Measurements from ENCODE around the gene SMG5. TPM values are rescaled to one million over a fixed set of nuclear protein-coding genes. Genes with fewer than 3 reads are reported as not detected.
A peak's percentile ranks its signal among the peaks of the same experiment; 100 is the strongest.

The SMG5 gene
- total RNA-seq, 6 experiments from 2014 or later = 46.8 to 56.5 (median 50.6) TPM

- Mint-ChIP-seq H3K27me3 (ENCODE audit: insufficient read depth) (no peaks in the 10 kb centered on the region), H3K27ac (peak overlapping the region; percentile 54; the same call in 1 of the 2 replicates), H3K36me3 (ENCODE audit: low read depth) (peaks cover 18% of the 10 kb centered on the region), H3K9me3 (no peaks in the 10 kb centered on the region), H3K4me1 (ENCODE audit: low read depth) (peaks cover 5% of the 10 kb centered on the region; the same call in 1 of the 2 replicates), H3K4me3 (no peak overlapping the region)
- no peak for TF ChIP-seq CTCF (IDR thresholded peaks at IDR 0.05)
- DNase-seq = peak; percentile 60
Measured at GRCh38 chr1:156203331-156203730, 79.3 kb downstream of the SMG5 start.

DNA sequence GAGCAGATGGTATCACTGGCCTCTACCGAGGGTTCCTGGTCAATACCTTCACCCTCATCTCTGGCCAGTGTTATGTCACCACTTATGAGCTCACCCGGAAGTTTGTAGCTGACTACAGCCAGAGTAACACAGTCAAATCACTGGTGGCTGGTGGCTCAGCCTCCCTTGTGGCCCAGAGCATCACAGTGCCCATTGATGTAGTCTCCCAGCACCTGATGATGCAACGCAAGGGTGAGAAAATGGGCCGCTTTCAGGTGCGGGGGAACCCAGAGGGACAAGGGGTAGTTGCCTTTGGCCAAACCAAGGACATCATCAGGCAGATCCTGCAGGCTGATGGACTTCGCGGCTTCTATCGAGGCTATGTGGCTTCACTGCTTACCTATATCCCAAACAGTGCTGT is 82.6 kb downstream of the SMG5 start:
- no peak for DNase-seq
- no peaks in the 10 kb centered on the region for H3K9me3 Mint-ChIP-seq
- H3K27ac Mint-ChIP-seq = peak overlapping the region; percentile 57
- H3K4me3 Mint-ChIP-seq = no peak overlapping the region
- H3K27me3 Mint-ChIP-seq (ENCODE audit: insufficient read depth) = no peaks in the 10 kb centered on the region
- TF ChIP-seq CTCF (IDR thresholded peaks at IDR 0.05) = no peak
- peaks cover 20% of the 10 kb centered on the region for H3K36me3 Mint-ChIP-seq (ENCODE audit: low read depth)
- H3K4me1 Mint-ChIP-seq (ENCODE audit: low read depth) = peaks cover 19% of the 10 kb centered on the region

Other genes with a start within 250 kb of the SMG5 start
- gene UBQLN4, start 229.0 kb downstream of the SMG5 start, total RNA-seq (2021; fragmentation: NEBNext Ultra II Directional; extraction: Animal tissue kit (Norgen Biotek cat#: 25700)) = 10 to 100 TPM; 31.6 to 36.0 (median 32.9) TPM
- gene LAMTOR2, start 228.0 kb downstream of the SMG5 start, total RNA-seq (2021; fragmentation: NEBNext Ultra II Directional; extraction: Animal tissue kit (Norgen Biotek cat#: 25700)) = 10 to 100 TPM; 48.5 to 73.6 (median 62.5) TPM
- gene RAB25, start 221.7 kb downstream of the SMG5 start, total RNA-seq (2021; fragmentation: NEBNext Ultra II Directional; extraction: Animal tissue kit (Norgen Biotek cat#: 25700)) = not detected
- gene MEX3A, start 200.4 kb downstream of the SMG5 start, total RNA-seq (2021; fragmentation: NEBNext Ultra II Directional; extraction: Animal tissue kit (Norgen Biotek cat#: 25700)) = 1 to 10 TPM; 1.4 to 3.1 (median 2.2) TPM
- gene LMNA, start 168.1 kb downstream of the SMG5 start, total RNA-seq (2021; fragmentation: NEBNext Ultra II Directional; extraction: Animal tissue kit (Norgen Biotek cat#: 25700)) = 1,000 to 10,000 TPM; 1,238 to 1,664 (median 1,535) TPM
- 1 to 10 TPM in 2 of 6 experiments, under 1 TPM in 4; 0.71 to 1.1 (median 0.83) TPM for gene SEMA4A, start 129.2 kb downstream of the SMG5 start, total RNA-seq (2021; fragmentation: NEBNext Ultra II Directional; extraction: Animal tissue kit (Norgen Biotek cat#: 25700))
- 10 to 100 TPM; 19.6 to 25.2 (median 23.4) TPM for gene SLC25A44, start 88.7 kb downstream of the SMG5 start, total RNA-seq (2021; fragmentation: NEBNext Ultra II Directional; extraction: Animal tissue kit (Norgen Biotek cat#: 25700))
- gene PMF1, start 69.8 kb downstream of the SMG5 start, total RNA-seq (2021; fragmentation: NEBNext Ultra II Directional; extraction: Animal tissue kit (Norgen Biotek cat#: 25700)) = 10 to 100 TPM; 32.7 to 41.0 (median 39.5) TPM
- under 1 TPM in 2 of 6 experiments, not detected in 4; 0.40 to 0.62 TPM for gene BGLAP, start 40.6 kb downstream of the SMG5 start, total RNA-seq (2021; fragmentation: NEBNext Ultra II Directional; extraction: Animal tissue kit (Norgen Biotek cat#: 25700))
- under 1 TPM; 0.45 to 0.65 (median 0.52) TPM for gene PAQR6, start 34.8 kb downstream of the SMG5 start, total RNA-seq (2021; fragmentation: NEBNext Ultra II Directional; extraction: Animal tissue kit (Norgen Biotek cat#: 25700))
- 1 to 10 TPM; 2.0 to 2.7 (median 2.1) TPM for gene TMEM79, start 1.5 kb upstream of the SMG5 start, total RNA-seq (2021; fragmentation: NEBNext Ultra II Directional; extraction: Animal tissue kit (Norgen Biotek cat#: 25700))
- 10 to 100 TPM; 50.8 to 91.8 (median 87.4) TPM for gene GLMP, start 12.9 kb upstream of the SMG5 start, total RNA-seq (2021; fragmentation: NEBNext Ultra II Directional; extraction: Animal tissue kit (Norgen Biotek cat#: 25700))
- gene VHLL, start 16.5 kb upstream of the SMG5 start, total RNA-seq (2021; fragmentation: NEBNext Ultra II Directional; extraction: Animal tissue kit (Norgen Biotek cat#: 25700)) = not detected
- gene CCT3, start 55.5 kb upstream of the SMG5 start, total RNA-seq (2021; fragmentation: NEBNext Ultra II Directional; extraction: Animal tissue kit (Norgen Biotek cat#: 25700)) = 100 to 1,000 TPM; 306 to 382 (median 317) TPM
- gene TSACC, start 55.7 kb upstream of the SMG5 start, total RNA-seq (2021; fragmentation: NEBNext Ultra II Directional; extraction: Animal tissue kit (Norgen Biotek cat#: 25700)) = under 1 TPM; 0.48 to 0.99 (median 0.70) TPM
- not detected for gene RHBG, start 86.4 kb upstream of the SMG5 start, total RNA-seq (2021; fragmentation: NEBNext Ultra II Directional; extraction: Animal tissue kit (Norgen Biotek cat#: 25700))
- 10 to 100 TPM; 50.0 to 60.1 (median 56.8) TPM for gene MEF2D, start 217.9 kb upstream of the SMG5 start, total RNA-seq (2021; fragmentation: NEBNext Ultra II Directional; extraction: Animal tissue kit (Norgen Biotek cat#: 25700))

All from HFFc6 (cell line).